GM12878 (cell line): Measurements from ENCODE around the gene UBL4B. TPM values are rescaled to one million over a fixed set of nuclear protein-coding genes. Genes with fewer than 3 reads are reported as not detected.

ENCODE experiments used
- ATAC-seq: fragments of 200-7000 bp; cut with Tn5 transposase; 3 replicates; pipeline ENCODE4 v1.9.1; 2020; ENCODE audit warnings: mild to moderate bottlenecking, moderate library complexity
- BruUV-seq: library from RNA; stranded (reverse); fragments of 400-500 nt; replicated peaks from 2 replicates; lab custom pipeline; 2021; lab: Mats Ljungman, UMichigan
- CTCF ChIA-PET: fragments of 300-600 bp; sonication (Branson Sonifier 250); formaldehyde crosslinking; extraction: SDS; loops from one replicate; lab custom pipeline; 2021; ENCODE audit warnings: inconsistent platforms; lab: Yijun Ruan, JAX
- POLR2A ChIA-PET: fragments of 350-600 bp; formaldehyde crosslinking; extraction: SDS; loops from one replicate; lab custom pipeline; 2021; ENCODE audit warnings: inconsistent platforms; lab: Charles Lee
- RAD21 ChIA-PET: fragments of 300-600 bp; sonication (Branson Sonifier 250); formaldehyde crosslinking; loops from one replicate; lab custom pipeline; 2023; ENCODE audit warnings: antibody characterized with exemption; ENCODE audit not compliant: unreplicated experiment; lab: Charles Lee
- SMC1A ChIA-PET: fragments of 300-600 bp; sonication (Branson Sonifier 250); formaldehyde crosslinking; loops from one replicate; lab custom pipeline; 2023; ENCODE audit not compliant: unreplicated experiment, uncharacterized antibody; lab: Charles Lee
- DNase-seq: peaks from one replicate; pipeline ENCODE4 v3.0.0-alpha.2; 2011; ENCODE audit warnings: low read depth, low spot score
- FAIRE-seq: peaks from 3 replicates; lab custom pipeline; 2011; peaks lifted over from hg19 to GRCh38; lab: Jason Lieb, UNC
- H2AFZ ChIP-seq: 2 replicates; pipeline ENCODE4 v1.6.0; 2011; ENCODE audit warnings: low read depth, low read length, control low read depth; ENCODE audit not compliant: control insufficient read depth
- H3K27ac ChIP-seq: 2 replicates; pipeline ENCODE4 v1.5.1; 2011; ENCODE audit warnings: control low read depth; ENCODE audit not compliant: control insufficient read depth, insufficient read depth
- H3K27me3 ChIP-seq, 2 experiments: replicated peaks in 1 of 2; 2 replicates each; pipeline versions ENCODE4 v1.6.0 to v1.6.1; 2011; ENCODE audit warnings: low read length in 1 of 2; ENCODE audit not compliant: control insufficient read depth in 2 of 2, insufficient read depth in 2 of 2
- H3K36me3 ChIP-seq, 2 experiments: 2 replicates each; pipeline ENCODE4 v1.5.1; 2011; ENCODE audit warnings: low read length in 1 of 2; ENCODE audit not compliant: control insufficient read depth in 2 of 2, insufficient read depth in 2 of 2
- H3K4me1 ChIP-seq: 2 replicates; pipeline ENCODE4 v1.6.1; 2011; ENCODE audit warnings: mild to moderate bottlenecking, low read length, moderate library complexity, mixed read lengths; ENCODE audit not compliant: control insufficient read depth, insufficient read depth
- H3K4me2 ChIP-seq: 2 replicates; pipeline ENCODE4 v1.6.0; 2011; ENCODE audit warnings: control low read depth; ENCODE audit not compliant: control insufficient read depth, insufficient read depth
- H3K4me3 ChIP-seq: fragments of 200-600 bp; sonication (generic); 2 replicates; pipeline ENCODE4 v1.5.1; 2016
- H3K79me2 ChIP-seq: 2 replicates; pipeline ENCODE4 v1.6.0; 2011; ENCODE audit warnings: low read length; ENCODE audit not compliant: control insufficient read depth, insufficient read depth
- H3K9ac ChIP-seq: 2 replicates; pipeline ENCODE4 v1.8.0; 2011; ENCODE audit warnings: low read length, control low read depth, mixed read lengths; ENCODE audit not compliant: control insufficient read depth, insufficient read depth
- H3K9me3 ChIP-seq: replicated peaks from 3 replicates; pipeline ENCODE4 v1.5.1; 2011; ENCODE audit warnings: mild to moderate bottlenecking, low read length; ENCODE audit not compliant: control insufficient read depth, insufficient read depth
- H4K20me1 ChIP-seq: 2 replicates; pipeline ENCODE4 v1.6.0; 2011; ENCODE audit not compliant: control insufficient read depth, insufficient read depth
- ASH2L ChIP-seq: fragments of 300-600, 200-600 bp; sonication (generic); IDR thresholded peaks from 2 replicates; pipeline ENCODE4 v1.6.1; 2017; ENCODE audit warnings: low read depth, mild to moderate bottlenecking, borderline replicate concordance
- BACH1 ChIP-seq: fragments of 450-650 bp; IDR thresholded peaks from 2 replicates; pipeline ENCODE4 v1.6.1; 2017; ENCODE audit warnings: mild to moderate bottlenecking, borderline replicate concordance
- BRCA1 ChIP-seq: IDR thresholded peaks from 2 replicates; pipeline ENCODE4 v1.6.1; 2011; ENCODE audit warnings: low read depth, low read length, improper control_type of control experiment
- CHD1 ChIP-seq: IDR thresholded peaks from 2 replicates; pipeline ENCODE4 v1.6.1; 2012; ENCODE audit warnings: low read depth, low read length, improper control_type of control experiment
- CHD2 ChIP-seq: IDR thresholded peaks from 2 replicates; pipeline ENCODE4 v1.6.1; 2011; ENCODE audit warnings: low read depth, low read length, improper control_type of control experiment, borderline replicate concordance
- EGR1 ChIP-seq, 2 experiments: IDR thresholded peaks; 1 replicate in 1 of 2; 2 replicates in 1 of 2; pipeline ENCODE4 v1.6.1; 2011 to 2012; ENCODE audit warnings: low read depth in 2 of 2, low read length in 2 of 2, borderline replicate concordance in 1 of 2, mild to moderate bottlenecking in 1 of 2, moderate library complexity in 1 of 2
- HDAC2 ChIP-seq: fragments of 200-600 bp; sonication (generic); IDR thresholded peaks from 2 replicates; pipeline ENCODE4 v1.6.1; 2017
- JUNB ChIP-seq: IDR thresholded peaks from 2 replicates; pipeline ENCODE4 v1.6.1; 2016; ENCODE audit warnings: antibody characterized with exemption, mild to moderate bottlenecking
- MYC ChIP-seq: IDR thresholded peaks from 2 replicates; pipeline ENCODE4 v1.6.1; 2011; ENCODE audit warnings: mild to moderate bottlenecking, low read length, moderate library complexity, inconsistent platforms; ENCODE audit not compliant: insufficient read depth, insufficient replicate concordance, insufficient read length, severe bottlenecking
- PAX8 ChIP-seq: fragments of 450-650 bp; IDR thresholded peaks from 2 replicates; pipeline ENCODE4 v1.6.1; 2017; ENCODE audit warnings: mild to moderate bottlenecking, moderate library complexity
- PBX3 ChIP-seq: IDR thresholded peaks from 2 replicates; pipeline ENCODE4 v1.6.1; 2011; ENCODE audit warnings: mild to moderate bottlenecking, low read depth, low read length, moderate library complexity; ENCODE audit not compliant: insufficient replicate concordance
- SPI1 ChIP-seq: IDR thresholded peaks from 2 replicates; pipeline ENCODE4 v1.6.1; 2011; ENCODE audit warnings: low read depth, mild to moderate bottlenecking, low read length, moderate library complexity, borderline replicate concordance; ENCODE audit not compliant: insufficient read depth
- TAF1 ChIP-seq: IDR thresholded peaks from 2 replicates; pipeline ENCODE4 v1.6.1; 2011; ENCODE audit warnings: mild to moderate bottlenecking, low read depth, low read length, borderline replicate concordance
- TCF7 ChIP-seq: IDR thresholded peaks from 2 replicates; pipeline ENCODE4 v1.6.1; 2014; ENCODE audit warnings: antibody characterized with exemption, borderline replicate concordance
- USF1 ChIP-seq: IDR thresholded peaks from 2 replicates; pipeline ENCODE4 v1.6.1; 2011; ENCODE audit warnings: borderline replicate concordance, low read depth, mild to moderate bottlenecking, moderate library complexity, mixed read lengths, low read length; ENCODE audit not compliant: insufficient read depth; ENCODE audit errors: extremely low read length
- ZBTB33 ChIP-seq: fragments of 450-650 bp; IDR thresholded peaks from 2 replicates; pipeline ENCODE4 v1.6.1; 2017; ENCODE audit warnings: mild to moderate bottlenecking
- ZNF24 ChIP-seq: fragments of 450-650 bp; IDR thresholded peaks from 2 replicates; pipeline ENCODE4 v1.6.1; 2017; ENCODE audit warnings: antibody characterized with exemption, mild to moderate bottlenecking
- WGBS: methylation state at CpG from one replicate; pipeline ENCODE4 v1.1.6; 2016; ENCODE audit warnings: low lambda C conversion rate; ENCODE audit not compliant: insufficient replicate concordance, insufficient coverage; ENCODE audit errors: missing lambda C conversion rate; 5-methylcytosine and 5-hydroxymethylcytosine counted together
- in situ Hi-C: fragments of 300-500 bp; cut with MboI; formaldehyde crosslinking; loops from 9 replicates; pipeline ENCODE4 v1.14.3; 2018; ENCODE audit warnings: mixed read lengths
- intact Hi-C: fragments of 100-400 bp; cut with micrococcal nuclease; formaldehyde crosslinking; loops from one replicate; pipeline ENCODE4 v1.14.2; 2022; ENCODE audit not compliant: unreplicated experiment
- polyA plus RNA-seq, 11 experiments: library from polyadenylated mRNA; depleted of rRNA in 4 of 11; unstranded in 6 of 11; stranded (reverse) in 5 of 11; fragments of >200 nt; fragmentation: Nextera tagmentation in 4 of 11; fragmentation: Illumina TruSeq in 1 of 11; extraction: Ambion mirVana in 4 of 11; extraction: Trizol in 1 of 11; gene quantifications; 1 replicate in 1 of 11; 2 replicates in 10 of 11; pipeline versions ENCODE4 v1.2.1 to v1.2.3, GENCODE V29; 2011 to 2016; ENCODE audit warnings: inconsistent platforms in 2 of 11, missing spikeins in 2 of 11, low read depth in 1 of 11
- total RNA-seq, 4 experiments: library from RNA; depleted of rRNA in 3 of 4; stranded (reverse); fragments of >200 nt in 3 of 4; fragmentation: Illumina TruSeq in 1 of 4; extraction: Trizol in 1 of 4; gene quantifications; 2 replicates each; pipeline versions ENCODE4 v1.2.1 to v1.2.3, GENCODE V29; 2013 to 2021

Gene UBL4B
- total and polyA plus RNA-seq, 10 of the 15 experiments (the other 5 are each of a cell fraction or from before 2014, with no cell fraction given): 0.06 to 0.15 TPM; not detected in 8

DNA sequence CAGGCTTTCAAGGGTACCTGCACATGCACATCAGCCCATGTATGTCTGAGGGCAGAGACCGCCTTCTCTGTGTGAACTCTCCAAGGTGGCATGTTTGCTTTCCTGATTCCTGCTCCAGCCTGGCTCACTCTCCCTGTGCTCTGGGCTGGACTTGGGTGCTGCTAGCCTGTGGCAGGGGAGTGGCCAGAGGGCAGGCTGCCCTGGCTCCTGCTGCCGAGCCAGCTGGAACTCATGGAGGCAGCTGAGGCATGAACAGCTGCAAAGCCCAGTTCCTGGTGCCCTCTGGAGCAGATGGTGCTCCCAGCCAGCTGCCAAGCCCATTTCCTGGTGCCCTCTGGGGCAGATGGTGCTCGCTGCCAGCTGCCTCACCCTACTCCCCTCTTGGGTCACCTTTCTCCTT is 7.6 kb downstream of the UBL4B start (continued):
- TF ChIP-seq BRCA1 (no peak), BACH1 (no peak)

GRCh38 chr1:110120960-110121561 is 8.8 kb downstream of the UBL4B start:
- ChIA-PET SMC1A (no interaction called here), POLR2A (no interaction called here), RAD21 (no interaction called here), CTCF (no interaction called here)
- intact Hi-C loops (no loop called here), in situ Hi-C loops (no loop called here)
- DNase-seq (no peak), ATAC-seq (no peak), FAIRE-seq (no peak)
- H3K9ac ChIP-seq: no peak overlapping the region
- H3K4me3 ChIP-seq: no peak overlapping the region
- no peaks in the 10 kb centered on the region for H3K4me1 ChIP-seq
- no TSS peak for BruUV-seq
- no peaks in the 10 kb centered on the region for H3K79me2 ChIP-seq
- no peaks in the 10 kb centered on the region for H4K20me1 ChIP-seq
- H3K27me3 ChIP-seq: no peaks in the 10 kb centered on the region; a peak in 1 of 4 replicates
- no peak overlapping the region for H2AFZ ChIP-seq
- H3K9me3 ChIP-seq: no peaks in the 10 kb centered on the region; the same call in 1 of the 3 replicates
- H3K4me2 ChIP-seq: no peak overlapping the region
- TF ChIP-seq MYC: no peak
- TF ChIP-seq EGR1 (IDR thresholded peaks at IDR 0.05; ENCODE audit: borderline replicate concordance in 1 of 2, low read depth in 2 of 2, low read length in 2 of 2): no peak
- TF ChIP-seq USF1: no peak
- no peak for TF ChIP-seq ZBTB33
- TF ChIP-seq TAF1: no peak
- TF ChIP-seq JUNB: no peak
- no peak for TF ChIP-seq ZNF24
- TF ChIP-seq PBX3: no peak
- TF ChIP-seq SPI1: no peak
- no peak for TF ChIP-seq HDAC2
- TF ChIP-seq TCF7: no peak
- TF ChIP-seq ASH2L: no peak
- no peak for TF ChIP-seq CHD1
- no peak for TF ChIP-seq CHD2
- no peak for TF ChIP-seq PAX8
- H3K27ac ChIP-seq: no peak overlapping the region
- H3K36me3 ChIP-seq: no peaks in the 10 kb centered on the region
- WGBS: 16% methylated on average over 12 of the region's 12 CpGs
